ENCODE data around the gene MUC22. TPM values are rescaled to one million over a fixed set of nuclear protein-coding genes. Genes with fewer than 3 reads are reported as not detected.
"Not testable (repeated sequence)": the region's sequence is repeated elsewhere in the genome, so short reads cannot be mapped to it uniquely, and the experiment has no call there.

The MUC22 gene
- total RNA-seq, 1 donor from 2014 or later: 1.6 TPM

DNA sequence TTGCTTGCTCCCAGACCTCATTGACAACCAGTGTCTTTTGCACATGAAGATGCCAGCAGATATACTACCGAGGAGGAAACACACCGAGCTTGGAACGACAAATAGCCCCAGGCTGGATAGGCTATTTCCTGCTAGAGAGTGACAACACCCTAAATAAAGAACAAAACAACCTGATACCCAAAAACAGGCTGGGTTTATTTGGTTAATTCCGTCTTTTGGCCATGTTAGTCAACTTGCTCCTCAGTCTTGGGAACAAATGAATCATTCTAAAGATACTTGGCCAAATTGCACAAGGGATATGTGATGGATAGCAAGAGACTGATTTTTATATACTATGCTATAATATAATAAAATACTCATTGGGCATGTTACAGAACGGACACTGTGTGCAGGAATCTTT lies 11.5 kb upstream of the MUC22 start:
- no peak overlapping the region for H3K4me3 Mint-ChIP-seq
- no peak overlapping the region for H3K27ac Mint-ChIP-seq
- H3K36me3 Mint-ChIP-seq: no peaks in the 10 kb centered on the region
- no peak for DNase-seq (ENCODE audit: extremely low spot score, unreplicated experiment)
- TF ChIP-seq CTCF (conservative IDR thresholded peaks at IDR 0.05): no peak
- no peaks in the 10 kb centered on the region for H3K9me3 Mint-ChIP-seq
- no peaks in the 10 kb centered on the region for H3K27me3 Mint-ChIP-seq
- H3K4me1 Mint-ChIP-seq (ENCODE audit: unreplicated experiment): no peaks in the 10 kb centered on the region

DNA sequence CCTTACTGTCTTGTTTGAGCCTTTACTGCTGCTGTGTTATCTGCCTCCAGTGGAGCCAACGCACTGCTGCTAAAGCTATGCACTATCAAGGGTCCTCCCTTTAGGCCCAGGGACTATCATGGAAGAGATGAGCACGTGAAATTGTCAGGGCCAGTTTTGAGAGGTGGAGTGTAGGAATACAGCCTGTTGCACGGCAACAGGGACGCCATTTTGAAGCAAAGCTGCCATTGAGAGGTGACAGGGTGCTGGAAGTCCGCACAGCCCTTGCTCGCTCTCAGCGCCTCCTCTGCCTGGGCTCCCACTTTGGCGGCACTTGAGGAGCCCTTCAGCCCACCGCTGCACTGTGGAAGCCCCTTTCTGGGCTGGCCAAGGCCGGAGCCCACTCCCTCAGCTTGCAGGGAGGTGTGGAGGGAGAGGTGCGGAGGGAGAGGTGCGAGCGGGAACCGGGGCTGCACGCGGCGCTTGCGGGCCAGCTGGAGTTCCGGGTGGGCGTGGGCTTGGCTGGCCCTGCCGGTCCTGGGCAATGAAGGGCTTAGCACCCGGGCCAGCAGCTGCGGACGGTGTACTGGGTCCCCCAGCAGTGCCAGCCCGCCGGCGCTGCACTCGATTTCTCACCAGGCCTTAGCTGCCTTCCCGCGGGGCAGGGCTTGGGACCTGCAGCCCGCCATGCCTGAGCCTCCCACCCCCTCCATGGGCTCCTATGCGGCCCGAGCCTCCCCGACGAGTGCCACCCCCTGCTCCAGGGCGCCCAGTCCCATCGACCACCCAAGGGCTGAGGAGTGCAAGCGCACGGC lies 10.0 kb upstream of the MUC22 start:
- not testable (repeated sequence) for H3K4me1 Mint-ChIP-seq (ENCODE audit: unreplicated experiment); H3K9me3 Mint-ChIP-seq; H3K36me3 Mint-ChIP-seq; H3K4me3 Mint-ChIP-seq; H3K27ac Mint-ChIP-seq; H3K27me3 Mint-ChIP-seq; DNase-seq (ENCODE audit: extremely low spot score, unreplicated experiment)

DNA sequence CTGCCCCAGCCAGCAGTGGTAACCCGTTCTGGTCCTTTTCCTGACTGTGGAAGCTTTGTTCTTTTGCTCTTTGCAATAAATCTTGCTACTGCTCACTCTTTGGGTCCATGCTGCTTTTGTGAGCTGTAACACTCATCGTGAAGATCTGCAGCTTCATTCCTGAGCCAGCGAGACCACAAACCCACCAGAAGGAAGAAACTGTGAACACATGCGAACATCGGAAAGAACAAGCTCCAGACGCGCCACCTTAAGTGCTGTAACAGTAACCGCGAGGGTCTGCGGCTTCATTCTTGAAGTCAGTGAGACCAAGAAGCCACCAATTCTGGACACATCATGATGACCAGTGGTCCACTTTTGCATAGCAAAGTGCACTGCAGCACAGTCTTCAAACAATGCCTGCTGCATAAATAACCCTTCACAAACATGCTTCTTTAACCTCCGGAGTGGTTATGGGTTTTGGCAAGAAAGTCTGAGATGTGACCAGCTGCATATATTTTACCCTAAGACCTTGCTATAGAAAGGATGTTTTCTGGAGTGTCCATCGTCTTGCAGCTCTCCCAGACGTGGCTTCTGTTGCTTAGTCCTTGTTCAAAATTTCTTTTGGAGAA lies 8.9 kb upstream of the MUC22 start:
- no peak overlapping the region for H3K4me3 Mint-ChIP-seq
- H3K27me3 Mint-ChIP-seq: no peaks in the 10 kb centered on the region
- H3K9me3 Mint-ChIP-seq: no peaks in the 10 kb centered on the region
- no peak overlapping the region for H3K27ac Mint-ChIP-seq
- H3K36me3 Mint-ChIP-seq: no peaks in the 10 kb centered on the region
- H3K4me1 Mint-ChIP-seq (ENCODE audit: unreplicated experiment): peaks cover 5% of the 10 kb centered on the region
- TF ChIP-seq CTCF (conservative IDR thresholded peaks at IDR 0.05): no peak
- no peak for DNase-seq (ENCODE audit: extremely low spot score, unreplicated experiment)

DNA sequence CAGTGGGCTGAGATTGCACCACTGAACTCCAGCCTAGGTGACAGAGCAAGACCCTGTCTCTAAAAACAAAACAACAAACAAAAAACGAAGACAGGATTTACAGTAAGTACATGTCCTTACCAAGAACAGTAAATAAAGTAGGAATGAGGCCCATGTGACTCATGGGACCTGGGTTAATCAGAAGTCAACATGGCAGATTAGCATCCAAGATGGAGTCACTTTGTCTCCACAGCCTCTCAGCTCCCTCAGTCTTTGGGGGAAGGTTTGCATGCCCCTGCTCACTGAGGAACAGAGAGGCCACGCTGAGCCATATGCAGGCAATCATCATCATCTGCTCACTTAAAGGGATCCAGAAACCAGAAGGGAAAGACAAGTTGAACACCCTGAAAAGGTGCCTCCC lies 7.8 kb upstream of the MUC22 start:
- no peak overlapping the region for H3K4me3 Mint-ChIP-seq
- H3K27ac Mint-ChIP-seq: no peak overlapping the region
- no peak for DNase-seq (ENCODE audit: extremely low spot score, unreplicated experiment)
- no peaks in the 10 kb centered on the region for H3K36me3 Mint-ChIP-seq
- H3K9me3 Mint-ChIP-seq: no peaks in the 10 kb centered on the region
- H3K4me1 Mint-ChIP-seq (ENCODE audit: unreplicated experiment): peaks cover 8% of the 10 kb centered on the region
- no peak for TF ChIP-seq CTCF (conservative IDR thresholded peaks at IDR 0.05)
- no peaks in the 10 kb centered on the region for H3K27me3 Mint-ChIP-seq

DNA sequence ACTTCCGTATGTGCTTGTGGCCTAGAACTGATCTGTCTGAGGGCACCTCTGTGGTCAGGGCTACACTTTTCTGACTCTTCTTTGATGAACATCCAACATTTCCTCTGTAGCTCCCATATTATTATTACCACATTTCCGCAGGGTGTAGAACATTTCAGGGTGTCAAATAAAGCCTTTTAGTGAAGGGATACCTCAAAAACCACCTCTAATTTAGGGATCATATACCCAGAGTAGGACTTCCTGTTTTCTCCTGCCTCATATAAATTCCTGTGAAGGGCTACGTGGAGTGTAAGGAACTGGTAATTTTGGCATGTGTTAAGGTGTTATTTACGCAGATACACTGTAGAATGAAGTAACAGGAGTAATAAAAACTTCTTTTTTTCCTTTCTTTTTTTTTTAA lies 5.5 kb upstream of the MUC22 start:
- peak overlapping the region; percentile 95 for H3K27ac Mint-ChIP-seq
- no peak for TF ChIP-seq CTCF (conservative IDR thresholded peaks at IDR 0.05)

DNA sequence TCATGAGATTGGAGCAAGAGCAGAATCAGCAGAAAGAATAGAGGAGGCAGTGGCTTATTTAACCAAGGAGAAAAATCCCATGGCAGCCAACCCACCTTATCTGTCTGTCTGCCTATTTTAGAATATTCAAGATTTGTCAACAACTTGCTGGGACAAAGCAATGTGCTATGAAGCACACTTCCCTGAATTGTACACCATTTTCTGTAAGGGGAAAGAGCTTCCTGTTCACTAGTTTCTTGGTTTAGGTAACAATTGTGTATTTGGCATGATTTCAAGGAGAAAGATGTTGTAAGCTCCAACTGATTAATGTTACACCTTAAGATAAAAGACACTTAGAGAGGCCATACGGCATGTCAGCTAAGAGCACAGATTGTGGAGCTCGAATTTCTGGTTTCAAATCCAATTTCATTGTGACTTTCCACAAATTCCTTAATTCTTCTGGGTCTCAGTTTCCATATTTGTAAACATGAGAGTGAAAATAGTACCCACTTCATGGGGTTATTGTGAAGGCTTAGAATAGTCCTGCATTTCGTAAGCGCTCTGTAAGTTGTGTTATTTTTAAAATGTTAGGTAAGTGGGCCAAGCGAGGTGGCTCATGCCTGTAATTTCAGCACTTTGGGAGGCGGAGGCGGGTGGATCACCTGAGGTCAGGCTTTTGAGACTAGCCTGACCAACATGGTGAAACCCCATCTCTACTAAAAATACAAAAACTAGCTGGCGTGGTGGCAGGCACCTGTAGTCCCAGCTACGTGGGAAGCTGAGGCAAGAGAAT lies 4.8 kb upstream of the MUC22 start:
- Mint-ChIP-seq H3K4me1 (ENCODE audit: unreplicated experiment) (peaks cover 16% of the 10 kb centered on the region), H3K36me3 (no peaks in the 10 kb centered on the region), H3K9me3 (no peaks in the 10 kb centered on the region), H3K4me3 (peak overlapping the region; percentile 10), H3K27me3 (peaks cover 3% of the 10 kb centered on the region), H3K27ac (peak overlapping the region; percentile 95)
- TF ChIP-seq CTCF (conservative IDR thresholded peaks at IDR 0.05): no peak
- DNase-seq (ENCODE audit: extremely low spot score, unreplicated experiment): no peak

More for the DNA sequence above, 5.5 kb upstream of the MUC22 start:
- peaks cover 16% of the 10 kb centered on the region for H3K4me1 Mint-ChIP-seq (ENCODE audit: unreplicated experiment)
- DNase-seq (ENCODE audit: extremely low spot score, unreplicated experiment): no peak
- H3K36me3 Mint-ChIP-seq: no peaks in the 10 kb centered on the region
- no peak overlapping the region for H3K4me3 Mint-ChIP-seq
- no peaks in the 10 kb centered on the region for H3K9me3 Mint-ChIP-seq
- peaks cover 3% of the 10 kb centered on the region for H3K27me3 Mint-ChIP-seq
